HEK293 (cell line): ENCODE results near the gene SEMA3D.

Experiments used
- CTCF ChIA-PET: fragments of 350-600 bp; formaldehyde crosslinking; extraction: SDS; loops from one replicate; lab custom pipeline; 2021; ENCODE audit warnings: antibody characterized with exemption; lab: Yijun Ruan, JAX
- POLR2A ChIA-PET: fragments of 300-600 bp; formaldehyde crosslinking; extraction: SDS; loops from one replicate; lab custom pipeline; 2020; ENCODE audit warnings: antibody characterized with exemption, inconsistent platforms; lab: Yijun Ruan, JAX
- H3K27ac ChIP-seq: fragments of 200-500 bp; sonication (Bioruptor generic); 2 replicates; pipeline ENCODE4 v1.5.1; 2014; ENCODE audit warnings: low read depth, low read length, control low read depth, inconsistent platforms; ENCODE audit errors: extremely low read depth
- H3K36me3 ChIP-seq, 2 experiments: fragments of 200-500 bp in 1 of 2; sonication (Bioruptor generic) in 1 of 2; 1 replicate in 1 of 2; 2 replicates in 1 of 2; pipeline ENCODE4 v1.5.1; 2014 to 2017; ENCODE audit warnings: inconsistent platforms in 2 of 2, low read length in 2 of 2; ENCODE audit not compliant: control insufficient read depth in 2 of 2, insufficient read depth in 1 of 2
- H3K4me1 ChIP-seq: fragments of 200-500 bp; sonication (Bioruptor generic); 2 replicates; pipeline ENCODE4 v1.5.1; 2014; ENCODE audit warnings: mild to moderate bottlenecking, low read length, inconsistent platforms; ENCODE audit not compliant: control insufficient read depth, insufficient read depth
- H3K4me3 ChIP-seq: 2 replicates; pipeline ENCODE4 v1.5.1; 2011; ENCODE audit warnings: low read depth, mild to moderate bottlenecking, control low read depth, low read length, moderate library complexity
- H3K9me3 ChIP-seq: fragments of 200-500 bp; sonication (Bioruptor generic); 2 replicates; pipeline ENCODE4 v1.5.1; 2014; ENCODE audit warnings: low read depth, low read length, inconsistent platforms; ENCODE audit not compliant: control insufficient read depth, insufficient read depth
- GFI1B ChIP-seq: fragments of 450-650 bp; formaldehyde crosslinking; IDR thresholded peaks from 2 replicates; pipeline ENCODE4 v1.5.1; 2016; ENCODE audit warnings: missing biosample characterization, missing genetic modification characterization
- GLI2 ChIP-seq: fragments of 450-650 bp; formaldehyde crosslinking; IDR thresholded peaks from 2 replicates; pipeline ENCODE4; 2017; ENCODE audit warnings: missing biosample characterization, missing genetic modification characterization, low read depth, borderline replicate concordance
- GLI4 ChIP-seq: fragments of 450-650 bp; formaldehyde crosslinking; IDR thresholded peaks from 2 replicates; pipeline ENCODE4 v1.5.1; 2016; ENCODE audit warnings: missing biosample characterization, missing genetic modification characterization
- HOXC10 ChIP-seq: sonication (generic); formaldehyde crosslinking; IDR thresholded peaks from 2 replicates; pipeline ENCODE4 v1.8.1; 2023; ENCODE audit warnings: mild to moderate bottlenecking, missing genetic modification reagents
- KLF8 ChIP-seq: fragments of 450-650 bp; formaldehyde crosslinking; IDR thresholded peaks from 2 replicates; pipeline ENCODE4 v1.5.1; 2016; ENCODE audit warnings: missing biosample characterization, missing genetic modification characterization
- PRDM6 ChIP-seq: fragments of 450-650 bp; formaldehyde crosslinking; IDR thresholded peaks from 2 replicates; pipeline ENCODE4 v1.5.1; 2017; ENCODE audit warnings: missing biosample characterization, missing genetic modification characterization
- SCRT1 ChIP-seq: fragments of 450-650 bp; formaldehyde crosslinking; IDR thresholded peaks from 2 replicates; pipeline ENCODE4 v1.5.1; 2016; ENCODE audit warnings: missing biosample characterization, missing genetic modification characterization, borderline replicate concordance
- ZBTB21 ChIP-seq: fragments of 450-650 bp; formaldehyde crosslinking; IDR thresholded peaks from 2 replicates; pipeline ENCODE4 v1.5.1; 2017; ENCODE audit warnings: missing biosample characterization, missing genetic modification characterization
- ZNF211 ChIP-seq: fragments of 450-650 bp; formaldehyde crosslinking; IDR thresholded peaks from 2 replicates; pipeline ENCODE4 v1.5.1; 2016; ENCODE audit warnings: low read depth, missing biosample characterization, missing genetic modification characterization
- ZNF223 ChIP-seq: fragments of 450-650 bp; formaldehyde crosslinking; IDR thresholded peaks from 2 replicates; pipeline ENCODE4 v1.5.1; 2016; ENCODE audit warnings: missing biosample characterization, missing genetic modification characterization
- ZNF274 ChIP-seq, 2 experiments: fragments of 200-500 bp in 1 of 2; fragments of 450-650 bp in 1 of 2; sonication (Bioruptor generic) in 1 of 2; formaldehyde crosslinking in 1 of 2; IDR thresholded peaks; 2 replicates each; pipeline versions ENCODE4 v1.5.1 to v1.6.1; 2014 to 2016; ENCODE audit warnings: borderline replicate concordance in 1 of 2, inconsistent platforms in 1 of 2, low read length in 1 of 2, missing biosample characterization in 1 of 2, missing genetic modification characterization in 1 of 2
- ZNF280D ChIP-seq: fragments of 450-650 bp; formaldehyde crosslinking; IDR thresholded peaks from 2 replicates; pipeline ENCODE4 v1.5.1; 2016; ENCODE audit warnings: missing biosample characterization, missing genetic modification characterization
- ZNF394 ChIP-seq: fragments of 450-650 bp; formaldehyde crosslinking; IDR thresholded peaks from 2 replicates; pipeline ENCODE4 v1.5.1; 2016; ENCODE audit warnings: missing biosample characterization, missing genetic modification characterization, mild to moderate bottlenecking, moderate library complexity, borderline replicate concordance
- ZNF426 ChIP-seq: fragments of 450-650 bp; formaldehyde crosslinking; IDR thresholded peaks from 2 replicates; pipeline ENCODE4 v1.5.1; 2017; ENCODE audit warnings: missing biosample characterization, missing genetic modification characterization, mild to moderate bottlenecking, inconsistent platforms, moderate library complexity
- ZNF548 ChIP-seq: fragments of 450-650 bp; formaldehyde crosslinking; IDR thresholded peaks from 2 replicates; pipeline ENCODE4 v1.5.1; 2016; ENCODE audit warnings: missing biosample characterization, missing genetic modification characterization
- ZNF560 ChIP-seq: fragments of 450-650 bp; formaldehyde crosslinking; IDR thresholded peaks from 2 replicates; pipeline ENCODE4 v1.5.1; 2017; ENCODE audit warnings: missing biosample characterization, missing genetic modification characterization, borderline replicate concordance
- ZNF623 ChIP-seq: fragments of 450-650 bp; formaldehyde crosslinking; IDR thresholded peaks from 2 replicates; pipeline ENCODE4 v1.5.1; 2016; ENCODE audit warnings: missing biosample characterization, missing genetic modification characterization
- TF ChIP-seq, protein P1 (sequence below): fragments of 450-650 bp; formaldehyde crosslinking; IDR thresholded peaks from 2 replicates; pipeline ENCODE4 v1.5.1; 2016; ENCODE audit warnings: missing biosample characterization, missing genetic modification characterization
- TF ChIP-seq, protein P2 (sequence below): fragments of 450-650 bp; formaldehyde crosslinking; IDR thresholded peaks from 2 replicates; pipeline ENCODE4 v1.5.1; 2016; ENCODE audit warnings: missing biosample characterization, missing genetic modification characterization
- TF ChIP-seq, protein P3 (sequence below): fragments of 450-650 bp; formaldehyde crosslinking; IDR thresholded peaks from 2 replicates; pipeline ENCODE4 v1.5.1; 2017; ENCODE audit warnings: missing biosample characterization, missing genetic modification characterization

The SEMA3D gene

GRCh38 chr7:85039196-85039923, 147.5 kb downstream of the SEMA3D start:
- CTCF ChIA-PET, result interaction anchor here (0.6 to 2.2 kb wide), 4 partner anchors 11 to 790 kb away, joined by 3 to 11 read pairs (median 5); no protein-coding TSS in a partner anchor

GRCh38 chr7:85038466-85038865, 148.4 kb downstream of the SEMA3D start:
- ChIA-PET POLR2A (no interaction called here), CTCF (interaction anchor here (0.6 to 2.2 kb wide), 10 partner anchors 12 to 791 kb away, joined by 3 to 11 read pairs (median 4); no protein-coding TSS in a partner anchor)
- H3K4me1 ChIP-seq, result no peaks in the 10 kb centered on the region; the same call in 1 of the 2 replicates
- TF ChIP-seq SCRT1 (tag by site-specific recombination), result no peak
- no peak for TF ChIP-seq ZNF548 (tag by site-specific recombination)
- no peak for TF ChIP-seq HOXC10 (CRISPR knock-in tag)
- TF ChIP-seq KLF8 (tag by site-specific recombination), result no peak
- no peaks in the 10 kb centered on the region for H3K36me3 ChIP-seq
- no peak overlapping the region for H3K27ac ChIP-seq
- H3K4me3 ChIP-seq, result no peak overlapping the region
- H3K9me3 ChIP-seq, result no peaks in the 10 kb centered on the region

More at GRCh38 chr7:85039196-85039923, 147.5 kb downstream of the SEMA3D start:
- no peaks in the 10 kb centered on the region for H3K9me3 ChIP-seq
- H3K36me3 ChIP-seq, result no peaks in the 10 kb centered on the region
- POLR2A ChIA-PET, result no interaction called here
- TF ChIP-seq GLI4 (tag by site-specific recombination) (no peak), ZNF426 (no peak), HOXC10 (CRISPR knock-in tag) (no peak), ZNF623 (tag by site-specific recombination) (no peak), ZNF223 (no peak), ZNF280D (tag by site-specific recombination) (no peak), ZNF211 (tag by site-specific recombination) (no peak), ZNF560 (tag by site-specific recombination) (no peak)
- TF ChIP-seq, protein P1, sequence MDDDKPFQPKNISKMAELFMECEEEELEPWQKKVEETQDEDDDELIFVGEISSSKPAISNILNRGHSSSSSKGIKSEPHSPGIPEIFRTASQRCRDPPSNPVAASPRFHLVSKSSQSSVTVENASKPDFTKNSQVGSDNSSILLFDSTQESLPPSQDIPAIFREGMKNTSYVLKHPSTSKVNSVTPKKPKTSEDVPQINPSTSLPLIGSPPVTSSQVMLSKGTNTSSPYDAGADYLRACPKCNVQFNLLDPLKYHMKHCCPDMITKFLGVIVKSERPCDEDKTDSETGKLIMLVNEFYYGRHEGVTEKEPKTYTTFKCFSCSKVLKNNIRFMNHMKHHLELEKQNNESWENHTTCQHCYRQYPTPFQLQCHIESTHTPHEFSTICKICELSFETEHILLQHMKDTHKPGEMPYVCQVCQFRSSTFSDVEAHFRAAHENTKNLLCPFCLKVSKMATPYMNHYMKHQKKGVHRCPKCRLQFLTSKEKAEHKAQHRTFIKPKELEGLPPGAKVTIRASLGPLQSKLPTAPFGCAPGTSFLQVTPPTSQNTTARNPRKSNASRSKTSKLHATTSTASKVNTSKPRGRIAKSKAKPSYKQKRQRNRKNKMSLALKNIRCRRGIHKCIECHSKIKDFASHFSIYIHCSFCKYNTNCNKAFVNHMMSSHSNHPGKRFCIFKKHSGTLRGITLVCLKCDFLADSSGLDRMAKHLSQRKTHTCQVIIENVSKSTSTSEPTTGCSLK (tag by site-specific recombination), result no peak
- TF ChIP-seq, protein P2, sequence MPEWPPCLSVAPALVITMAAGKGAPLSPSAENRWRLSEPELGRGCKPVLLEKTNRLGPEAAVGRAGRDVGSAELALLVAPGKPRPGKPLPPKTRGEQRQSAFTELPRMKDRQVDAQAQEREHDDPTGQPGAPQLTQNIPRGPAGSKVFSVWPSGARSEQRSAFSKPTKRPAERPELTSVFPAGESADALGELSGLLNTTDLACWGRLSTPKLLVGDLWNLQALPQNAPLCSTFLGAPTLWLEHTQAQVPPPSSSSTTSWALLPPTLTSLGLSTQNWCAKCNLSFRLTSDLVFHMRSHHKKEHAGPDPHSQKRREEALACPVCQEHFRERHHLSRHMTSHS, result no peak
- H3K4me3 ChIP-seq, result no peak overlapping the region
- H3K4me1 ChIP-seq, result no peaks in the 10 kb centered on the region; the same call in 1 of the 2 replicates
- H3K27ac ChIP-seq, result no peak overlapping the region

- ChIA-PET CTCF (interaction anchor here (1.2 kb wide), 1 partner anchor 817 kb away, joined by 4 read pairs; no protein-coding TSS in a partner anchor), POLR2A (no interaction called here)
- peaks cover 18% of the 10 kb centered on the region for H3K4me1 ChIP-seq
- no peak overlapping the region for H3K27ac ChIP-seq
- H3K9me3 ChIP-seq, result no peaks in the 10 kb centered on the region
- no peaks in the 10 kb centered on the region for H3K36me3 ChIP-seq
- H3K4me3 ChIP-seq, result no peak overlapping the region
- TF ChIP-seq GLI2 (no peak), GFI1B (tag by site-specific recombination) (no peak), ZNF274 (IDR thresholded peaks at IDR 0.05; ENCODE audit: low read length) (no peak), ZNF274 (tag by site-specific recombination; IDR thresholded peaks at IDR 0.05; ENCODE audit: borderline replicate concordance) (no peak), ZNF394 (tag by site-specific recombination) (no peak), PRDM6 (tag by site-specific recombination) (no peak), ZBTB21 (tag by site-specific recombination) (no peak)
- TF ChIP-seq, protein P3, sequence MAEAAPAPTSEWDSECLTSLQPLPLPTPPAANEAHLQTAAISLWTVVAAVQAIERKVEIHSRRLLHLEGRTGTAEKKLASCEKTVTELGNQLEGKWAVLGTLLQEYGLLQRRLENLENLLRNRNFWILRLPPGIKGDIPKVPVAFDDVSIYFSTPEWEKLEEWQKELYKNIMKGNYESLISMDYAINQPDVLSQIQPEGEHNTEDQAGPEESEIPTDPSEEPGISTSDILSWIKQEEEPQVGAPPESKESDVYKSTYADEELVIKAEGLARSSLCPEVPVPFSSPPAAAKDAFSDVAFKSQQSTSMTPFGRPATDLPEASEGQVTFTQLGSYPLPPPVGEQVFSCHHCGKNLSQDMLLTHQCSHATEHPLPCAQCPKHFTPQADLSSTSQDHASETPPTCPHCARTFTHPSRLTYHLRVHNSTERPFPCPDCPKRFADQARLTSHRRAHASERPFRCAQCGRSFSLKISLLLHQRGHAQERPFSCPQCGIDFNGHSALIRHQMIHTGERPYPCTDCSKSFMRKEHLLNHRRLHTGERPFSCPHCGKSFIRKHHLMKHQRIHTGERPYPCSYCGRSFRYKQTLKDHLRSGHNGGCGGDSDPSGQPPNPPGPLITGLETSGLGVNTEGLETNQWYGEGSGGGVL (tag by site-specific recombination), result no peak
Measured at GRCh38 chr7:85033263-85033662, 153.6 kb downstream of the SEMA3D start.
